ENCODE measurements around the gene KCNJ4. TPM values are rescaled to one million over a fixed set of nuclear protein-coding genes. Genes with fewer than 3 reads are reported as not detected.

The KCNJ4 gene
- total RNA-seq, 1 donor from 2014 or later: not detected

- no peak for DNase-seq (ENCODE audit: low spot score)
Observed at GRCh38 chr22:38453066-38453672, 1.8 kb downstream of the KCNJ4 start.

GRCh38 chr22:38452373-38453065 is 2.5 kb downstream of the KCNJ4 start:
- no peak for DNase-seq (ENCODE audit: low spot score)

GRCh38 chr22:38451864-38452263 is 3.1 kb downstream of the KCNJ4 start:
- DNase-seq (ENCODE audit: low spot score): no peak

GRCh38 chr22:38451404-38451803 is 3.6 kb downstream of the KCNJ4 start:
- DNase-seq (ENCODE audit: low spot score): no peak

- DNase-seq (ENCODE audit: low spot score): no peak
Observed at GRCh38 chr22:38450234-38450797, 4.7 kb downstream of the KCNJ4 start.

GRCh38 chr22:38449776-38450175 is 5.2 kb downstream of the KCNJ4 start:
- DNase-seq (ENCODE audit: low spot score): no peak

- no peak for DNase-seq (ENCODE audit: low spot score)
Observed at GRCh38 chr22:38448945-38449745, 5.9 kb downstream of the KCNJ4 start.

GRCh38 chr22:38446018-38446601 is 8.9 kb downstream of the KCNJ4 start:
- DNase-seq (ENCODE audit: low spot score): no peak

- no peak for DNase-seq (ENCODE audit: low spot score)
Observed at GRCh38 chr22:38444783-38445182, 10.2 kb downstream of the KCNJ4 start.

- no peak for DNase-seq (ENCODE audit: low spot score)
Observed at GRCh38 chr22:38443628-38444521, 11.1 kb downstream of the KCNJ4 start.

- DNase-seq (ENCODE audit: low spot score): no peak
Observed at GRCh38 chr22:38442967-38443627, 11.9 kb downstream of the KCNJ4 start.

- no peak for DNase-seq (ENCODE audit: low spot score)
Observed at GRCh38 chr22:38441620-38442287, 13.2 kb downstream of the KCNJ4 start.

GRCh38 chr22:38440747-38441350 is 14.2 kb downstream of the KCNJ4 start:
- no peak for DNase-seq (ENCODE audit: low spot score)

- DNase-seq (ENCODE audit: low spot score): no peak
Observed at GRCh38 chr22:38437416-38437815, 17.6 kb downstream of the KCNJ4 start.

- no peak for DNase-seq (ENCODE audit: low spot score)
Observed at GRCh38 chr22:38436629-38437395, 18.2 kb downstream of the KCNJ4 start.

- no peak for DNase-seq (ENCODE audit: low spot score)
Observed at GRCh38 chr22:38435965-38436364, 19.0 kb downstream of the KCNJ4 start.

- no peak for DNase-seq (ENCODE audit: low spot score)
Observed at GRCh38 chr22:38435010-38435409, 20.0 kb downstream of the KCNJ4 start.

- DNase-seq (ENCODE audit: low spot score): no peak
Observed at GRCh38 chr22:38433871-38434270, 21.1 kb downstream of the KCNJ4 start.
